Tibial nerve (tissue), 4 donors: Measurements from ENCODE around the gene DPP3. TPM values are rescaled to one million over a fixed set of nuclear protein-coding genes. Genes with fewer than 3 reads are reported as not detected.
"Not testable (repeated sequence)": the region's sequence is repeated elsewhere in the genome, so short reads cannot be mapped to it uniquely, and the experiment has no call there.

Source experiments
- DNase-seq, 2 donors: peaks; one replicate each; pipeline ENCODE4 v3.0.0-alpha.2; 2019; ENCODE audit warnings: low spot score in 2 of 2
- H3K27ac ChIP-seq, 4 donors: fragments of 200-600 bp; sonication (generic) in 3 of 4; one replicate each; pipeline ENCODE4 v1.5.1; 2017 to 2019; ENCODE audit warnings: mild to moderate bottlenecking in 1 of 4
- H3K27me3 ChIP-seq, 2 donors: fragments of 200-600 bp; sonication (generic) in 1 of 2; one replicate each; pipeline versions ENCODE4 v1.5.1 to v1.6.0; 2017 to 2019
- H3K36me3 ChIP-seq, 3 donors: fragments of 200-600 bp; sonication (generic); one replicate each; pipeline ENCODE4 v1.5.1; 2018 to 2019
- H3K4me1 ChIP-seq, 4 donors: fragments of 200-600 bp; sonication (generic) in 3 of 4; one replicate each; pipeline ENCODE4 v1.5.1; 2017 to 2019
- H3K4me3 ChIP-seq, 4 donors: fragments of 200-600 bp; sonication (generic) in 3 of 4; one replicate each; pipeline ENCODE4 v1.5.1; 2017 to 2019; ENCODE audit warnings: mild to moderate bottlenecking in 1 of 4, moderate library complexity in 1 of 4
- H3K9me3 ChIP-seq, 4 donors: fragments of 200-600 bp; sonication (generic) in 3 of 4; one replicate each; pipeline ENCODE4 v1.5.1; 2017 to 2019
- CTCF ChIP-seq, 5 experiments: fragments of 200-600 bp in 3 of 5; fragments of 450-650 bp in 2 of 5; sonication (generic) in 3 of 5; IDR thresholded peaks; one replicate each; pipeline ENCODE4 v1.5.1; 2016 to 2019; ENCODE audit warnings: antibody characterized with exemption in 5 of 5, mild to moderate bottlenecking in 3 of 5, moderate library complexity in 2 of 5
- EP300 ChIP-seq, 2 donors: sonication (generic); formaldehyde crosslinking; IDR thresholded peaks; one replicate each; pipeline ENCODE4 v1.6.1; 2017; ENCODE audit warnings: antibody characterized with exemption in 2 of 2, mild to moderate bottlenecking in 1 of 2
- POLR2A ChIP-seq, 2 donors: fragments of 450-650 bp; IDR thresholded peaks; one replicate each; pipeline ENCODE4 v1.6.1; 2017; ENCODE audit warnings: antibody characterized with exemption in 2 of 2, mild to moderate bottlenecking in 2 of 2, moderate library complexity in 2 of 2
- WGBS, 2 donors: methylation state at CpG; one replicate each; pipeline ENCODE4 v1.1.5; 2018; 5-methylcytosine and 5-hydroxymethylcytosine counted together
- total RNA-seq, 4 donors: library from RNA; depleted of rRNA; stranded (reverse); fragments of >200 nt; gene quantifications; one replicate each; pipeline ENCODE4 v1.1.0, GENCODE V29; 2016

DPP3 gene
- total RNA-seq, 4 donors from 2014 or later = 12.2 to 41.8 (median 25.0) TPM

GRCh38 chr11:66539870-66540213 is 59.6 kb downstream of the DPP3 start:
- no peak for DNase-seq
- Histone ChIP-seq H3K4me3 (no peak overlapping the region), H3K4me1 (peaks cover 1 to 28% (median 9%) of the 10 kb centered on the region in 4 donors), H3K9me3 (no peaks in the 10 kb centered on the region), H3K27ac (no peak overlapping the region), H3K27me3 (no peaks in the 10 kb centered on the region), H3K36me3 (peaks cover 0 to 84% (median 0%) of the 10 kb centered on the region in 3 donors)
- TF ChIP-seq CTCF (IDR thresholded peaks at IDR 0.05) = no peak
- no peak for TF ChIP-seq POLR2A (IDR thresholded peaks at IDR 0.05)
- no peak for TF ChIP-seq EP300 (IDR thresholded peaks at IDR 0.05)
- WGBS, 2 donors = 84 to 91% methylated on average over 10 of the region's 10 CpGs

GRCh38 chr11:66540598-66540997 is 60.4 kb downstream of the DPP3 start:
- H3K4me3 ChIP-seq, DNase-seq, H3K27me3 ChIP-seq, H3K27ac ChIP-seq, H3K9me3 ChIP-seq: not testable (repeated sequence)
- Histone ChIP-seq H3K4me1 (peaks cover 4 to 35% (median 15%) of the 10 kb centered on the region in 4 donors), H3K36me3 (peaks cover 0 to 76% (median 0%) of the 10 kb centered on the region in 3 donors)
- 86 to 92% methylated on average over 8 of the region's 8 CpGs for WGBS, 2 donors

GRCh38 chr11:66541892-66542291 is 61.7 kb downstream of the DPP3 start:
- WGBS, 2 donors = 80 to 85% methylated on average over 4 of the region's 4 CpGs

GRCh38 chr11:66542362-66542761 is 62.1 kb downstream of the DPP3 start:
- H3K27me3 ChIP-seq = no peaks in the 10 kb centered on the region
- 85 to 86% methylated on average over 10 of the region's 10 CpGs for WGBS, 2 donors

More at GRCh38 chr11:66541892-66542291, 61.7 kb downstream of the DPP3 start:
- Histone ChIP-seq H3K27me3 (no peaks in the 10 kb centered on the region), H3K4me3 (no peak overlapping the region), H3K36me3 (peaks cover 0 to 63% (median 0%) of the 10 kb centered on the region in 3 donors), H3K9me3 (no peaks in the 10 kb centered on the region), H3K4me1 (peaks cover 4 to 43% (median 22%) of the 10 kb centered on the region in 4 donors), H3K27ac (no peak overlapping the region)
- TF ChIP-seq EP300 (IDR thresholded peaks at IDR 0.05) (no peak), CTCF (IDR thresholded peaks at IDR 0.05) (no peak), POLR2A (IDR thresholded peaks at IDR 0.05) (no peak)
- no peak for DNase-seq

GRCh38 chr11:66543263-66544107 is 63.3 kb downstream of the DPP3 start:
- TF ChIP-seq CTCF (IDR thresholded peaks at IDR 0.05) (peak in 3 of 5 experiments; percentile 14 to 38 (median 26)), EP300 (IDR thresholded peaks at IDR 0.05) (no peak)

More at GRCh38 chr11:66542362-66542761, 62.1 kb downstream of the DPP3 start:
- Histone ChIP-seq H3K27ac (no peak overlapping the region), H3K4me3 (no peak overlapping the region), H3K9me3 (no peaks in the 10 kb centered on the region), H3K4me1 (peaks cover 4 to 47% (median 24%) of the 10 kb centered on the region in 4 donors), H3K36me3 (peaks cover 0 to 58% (median 0%) of the 10 kb centered on the region in 3 donors)
- TF ChIP-seq POLR2A (IDR thresholded peaks at IDR 0.05) (no peak), CTCF (IDR thresholded peaks at IDR 0.05) (no peak), EP300 (IDR thresholded peaks at IDR 0.05) (no peak)
- DNase-seq = no peak

GRCh38 chr11:66544952-66545351 is 64.7 kb downstream of the DPP3 start:
- not testable (repeated sequence) for H3K27ac ChIP-seq, DNase-seq, H3K27me3 ChIP-seq, H3K9me3 ChIP-seq
- WGBS, 2 donors = 67 to 71% methylated on average over 14 of the region's 14 CpGs
- Histone ChIP-seq H3K4me1 (peaks cover 4 to 56% (median 24%) of the 10 kb centered on the region in 4 donors), H3K4me3 (peak overlapping the region in 3 of 4 donors; percentile 65 to 98 (median 70)), H3K36me3 (peaks cover 0 to 34% (median 0%) of the 10 kb centered on the region in 3 donors)

More at GRCh38 chr11:66543263-66544107, 63.3 kb downstream of the DPP3 start:
- H3K27me3 ChIP-seq = no peaks in the 10 kb centered on the region
- DNase-seq = no peak
- H3K27ac ChIP-seq = peak overlapping the region in 2 of 4 donors; percentile 35 to 52
- H3K4me1 ChIP-seq = peaks cover 4 to 56% (median 24%) of the 10 kb centered on the region in 4 donors
- 33 to 37% methylated on average over 11 to 23 of the region's 26 CpGs for WGBS, 2 donors
- no peaks in the 10 kb centered on the region for H3K9me3 ChIP-seq
- no peak overlapping the region for H3K4me3 ChIP-seq
- H3K36me3 ChIP-seq = peaks cover 0 to 49% (median 0%) of the 10 kb centered on the region in 3 donors
